H1 (cell line): ENCODE data around the gene WDR37. TPM values are rescaled to one million over a fixed set of nuclear protein-coding genes. Genes with fewer than 3 reads are reported as not detected.

Source experiments
- KDM1A ChIP-seq: fragments of 200-600, 300-600 bp; sonication (generic); IDR thresholded peaks from 2 replicates; pipeline ENCODE4 v1.7.1; 2016; ENCODE audit warnings: mild to moderate bottlenecking, low read length, borderline replicate concordance
- KDM4A ChIP-seq: IDR thresholded peaks from one replicate; pipeline ENCODE4 v1.7.1; 2012; ENCODE audit warnings: low read depth, mild to moderate bottlenecking, moderate library complexity, low read length, inconsistent platforms; ENCODE audit not compliant: severe bottlenecking
- SP4 ChIP-seq: IDR thresholded peaks from 2 replicates; pipeline ENCODE4 v1.6.1; 2012; ENCODE audit warnings: low read length, inconsistent platforms
- polyA plus RNA-seq, 7 experiments: library from polyadenylated mRNA; depleted of rRNA in 3 of 7; stranded (reverse) in 5 of 7; unstranded in 2 of 7; fragments of >200 nt in 5 of 7; fragments of 200-250 nt in 2 of 7; gene quantifications; 1 replicate in 5 of 7; 2 replicates in 1 of 7; 4 replicates in 1 of 7; pipeline versions ENCODE4 v1.2.1 to v1.2.3, GENCODE V29; 2011 to 2013; ENCODE audit warnings: missing spikeins in 2 of 7, mixed read lengths in 2 of 7
- total RNA-seq: library from RNA; stranded (reverse); fragmentation: NEBNext Ultra II Directional; extraction: Animal tissue kit (Norgen Biotek cat#: 25700); gene quantifications from 2 replicates; pipeline ENCODE4 v1.2.1, GENCODE V29; 2021

The WDR37 gene
- total and polyA plus RNA-seq, 2 of the 8 experiments (the other 6 are each of a cell fraction or from before 2014, with no cell fraction given): 9.6 to 12.0 TPM

- TF ChIP-seq KDM4A (no peak), KDM1A (no peak), SP4 (no peak)
Measured at GRCh38 chr10:1101946-1102345, 45.8 kb downstream of the WDR37 start (continued).
